GM04504 (cell line): ENCODE data around the gene APOBEC3B.
"Not testable (repeated sequence)": the region's sequence is repeated elsewhere in the genome, so short reads cannot be mapped to it uniquely, and the experiment has no call there.

Experiments
- DNase-seq: peaks from one replicate; pipeline ENCODE4 v3.0.0-alpha.2; 2012; ENCODE audit warnings: low read depth

Gene APOBEC3B

GRCh38 chr22:38951734-38952133 lies 30.4 kb upstream of the APOBEC3B start:
- no peak for DNase-seq

DNA sequence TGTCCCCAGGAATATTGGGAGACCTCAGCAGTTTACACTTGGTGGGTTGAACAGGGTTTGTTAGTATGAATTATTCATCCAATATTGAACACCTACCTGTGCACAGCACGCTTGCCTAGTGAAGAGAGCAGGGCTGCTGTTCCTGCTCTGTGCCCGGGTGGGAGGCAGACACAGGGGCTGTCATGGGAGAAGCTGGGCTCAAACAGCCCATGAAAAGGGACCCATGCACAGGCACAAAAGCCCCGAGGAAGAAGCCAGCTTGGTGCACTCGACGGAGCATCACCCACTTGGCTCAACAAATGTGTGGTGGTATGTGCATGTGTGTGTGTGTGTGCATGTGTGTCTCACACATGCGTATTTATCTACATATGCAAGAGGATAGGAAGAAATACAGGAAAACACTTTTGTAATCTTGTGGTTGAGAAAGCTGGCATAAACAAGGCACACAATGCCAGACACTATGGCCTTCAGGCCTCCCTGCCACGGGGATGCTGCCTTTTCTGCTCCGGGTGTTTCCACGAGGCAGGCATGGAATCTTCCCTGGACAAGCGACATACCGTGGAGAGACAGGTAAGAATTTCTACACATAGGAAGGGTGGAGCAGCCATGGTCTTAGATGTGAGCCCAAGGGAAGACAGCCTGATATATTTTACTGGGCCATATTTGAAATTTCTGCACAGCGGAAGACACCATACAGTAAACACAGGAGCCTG lies 29.7 kb upstream of the APOBEC3B start:
- DNase-seq, result no peak

GRCh38 chr22:38953091-38953490 lies 29.1 kb upstream of the APOBEC3B start:
- DNase-seq, result no peak

GRCh38 chr22:38953577-38954413 lies 28.4 kb upstream of the APOBEC3B start:
- DNase-seq, result no peak

GRCh38 chr22:38954414-38955043 lies 27.6 kb upstream of the APOBEC3B start:
- DNase-seq, result no peak

- DNase-seq, result no peak
Measured at GRCh38 chr22:38955250-38955905, 26.8 kb upstream of the APOBEC3B start.

GRCh38 chr22:38955926-38956325 lies 26.2 kb upstream of the APOBEC3B start:
- DNase-seq, result no peak

DNA sequence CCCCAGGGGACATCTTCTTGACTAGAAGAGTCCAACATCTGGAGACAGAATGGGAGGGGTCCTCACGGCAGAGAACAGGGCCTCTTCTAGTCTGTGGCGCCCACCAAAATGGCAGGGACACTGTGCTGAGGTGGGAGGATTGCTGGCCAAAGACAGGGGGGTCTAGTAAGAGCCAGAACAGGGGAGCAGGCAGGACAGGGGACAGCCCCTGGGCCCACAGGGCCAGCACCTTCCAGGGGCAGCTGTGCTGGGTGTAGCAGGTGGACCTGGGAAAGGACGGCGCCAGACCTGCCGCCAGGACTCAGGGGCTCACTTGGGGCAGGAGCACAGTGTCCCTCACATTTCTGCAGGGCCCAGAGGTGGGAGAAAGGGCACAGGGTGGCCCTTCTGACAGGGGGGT lies 25.6 kb upstream of the APOBEC3B start:
- no peak for DNase-seq

- no peak for DNase-seq
Measured at GRCh38 chr22:38957046-38957770, 24.9 kb upstream of the APOBEC3B start, which contains the start of gene APOBEC3A. APOBEC3A (plus strand) TSS chr22:38957609; CDS start chr22:38957692, 83 bp downstream.

DNA sequence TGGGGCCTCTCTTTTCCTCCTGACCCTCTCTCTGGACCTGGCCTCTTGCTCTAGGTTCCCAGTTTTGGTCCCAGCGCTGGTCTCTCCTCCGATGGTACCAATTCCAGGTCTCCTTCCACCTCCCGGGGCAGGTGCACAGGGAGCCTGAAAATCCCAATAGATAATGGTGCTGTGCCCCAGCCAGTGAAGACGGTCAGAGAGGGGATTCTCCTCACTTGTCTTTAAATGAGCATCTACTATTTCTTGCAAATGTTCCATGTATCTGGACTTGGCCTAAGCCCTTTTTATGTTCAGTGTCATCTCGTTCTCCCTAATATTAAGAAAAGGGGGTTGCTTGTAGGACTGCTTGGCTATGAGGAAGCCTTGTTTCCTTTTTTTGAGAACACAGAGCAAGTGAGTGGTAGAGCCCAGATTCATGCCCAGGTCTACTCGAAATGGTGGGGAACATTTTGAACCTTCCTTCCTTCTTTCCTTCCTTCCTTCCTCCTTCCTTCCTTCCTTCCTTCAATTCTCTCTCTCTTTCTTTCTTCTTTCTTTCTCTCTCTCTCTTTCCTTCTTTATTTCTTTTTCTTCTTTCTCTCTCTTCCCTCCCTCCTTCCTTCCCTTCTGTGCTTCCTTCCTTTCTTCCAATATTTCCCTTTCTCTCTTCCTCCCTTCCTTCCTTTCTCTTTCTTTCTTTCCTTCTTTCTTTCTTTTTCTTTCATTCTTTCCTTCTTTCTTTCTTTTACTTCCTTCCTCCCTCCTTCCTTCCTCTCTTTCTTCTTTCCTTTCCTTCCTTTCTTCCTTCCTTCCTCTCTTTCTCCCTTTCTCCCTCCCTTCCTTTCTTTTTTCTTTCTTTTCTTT lies 24.1 kb upstream of the APOBEC3B start:
- DNase-seq, result no peak

- DNase-seq, result not testable (repeated sequence)
Measured at GRCh38 chr22:38958651-38958943, 23.6 kb upstream of the APOBEC3B start.

DNA sequence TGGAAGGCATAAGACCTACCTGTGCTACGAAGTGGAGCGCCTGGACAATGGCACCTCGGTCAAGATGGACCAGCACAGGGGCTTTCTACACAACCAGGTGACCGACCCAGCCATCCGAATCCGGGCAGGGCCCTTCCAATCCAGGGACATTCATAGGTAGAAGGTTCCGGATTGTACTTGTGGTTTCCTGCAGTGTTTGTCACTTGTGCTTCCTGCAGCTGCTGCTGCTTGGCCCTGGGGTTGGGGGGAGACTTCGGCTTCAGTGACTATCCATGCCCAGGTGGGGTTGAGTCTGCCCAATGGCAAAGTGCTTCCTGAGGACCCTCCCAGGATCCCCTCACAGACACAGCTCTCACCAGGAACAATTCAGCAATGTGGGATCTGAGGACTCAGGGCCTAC lies 22.6 kb upstream of the APOBEC3B start:
- DNase-seq, result no peak

- DNase-seq, result not testable (repeated sequence)
Measured at GRCh38 chr22:38960673-38961072, 21.5 kb upstream of the APOBEC3B start.

GRCh38 chr22:38963291-38963738 lies 18.8 kb upstream of the APOBEC3B start:
- not testable (repeated sequence) for DNase-seq

- DNase-seq, result no peak
Measured at GRCh38 chr22:38963872-38964271, 18.3 kb upstream of the APOBEC3B start.

DNA sequence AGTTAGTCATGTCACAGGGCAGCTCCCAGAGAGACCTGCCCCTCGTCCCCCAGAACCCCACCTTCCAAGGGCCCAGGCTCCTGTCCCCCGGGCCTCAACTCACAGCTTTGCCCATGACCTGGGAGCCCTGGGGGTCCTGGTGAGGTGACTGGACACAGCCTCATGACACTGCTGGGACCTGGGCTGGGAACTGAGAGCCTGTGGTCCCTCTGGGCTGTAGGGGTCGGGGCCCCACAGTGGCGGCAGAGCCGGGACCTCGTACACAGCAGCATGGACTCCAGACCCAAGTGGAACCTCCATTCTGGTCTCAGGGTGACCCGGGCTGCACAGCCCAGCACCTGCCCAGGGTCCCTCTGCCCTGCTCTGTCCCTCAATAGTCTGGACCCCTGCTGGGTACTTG lies 17.8 kb upstream of the APOBEC3B start:
- no peak for DNase-seq

- no peak for DNase-seq
Measured at GRCh38 chr22:38964989-38965388, 17.2 kb upstream of the APOBEC3B start.

GRCh38 chr22:38965614-38966379 lies 16.4 kb upstream of the APOBEC3B start:
- DNase-seq, result no peak

DNA sequence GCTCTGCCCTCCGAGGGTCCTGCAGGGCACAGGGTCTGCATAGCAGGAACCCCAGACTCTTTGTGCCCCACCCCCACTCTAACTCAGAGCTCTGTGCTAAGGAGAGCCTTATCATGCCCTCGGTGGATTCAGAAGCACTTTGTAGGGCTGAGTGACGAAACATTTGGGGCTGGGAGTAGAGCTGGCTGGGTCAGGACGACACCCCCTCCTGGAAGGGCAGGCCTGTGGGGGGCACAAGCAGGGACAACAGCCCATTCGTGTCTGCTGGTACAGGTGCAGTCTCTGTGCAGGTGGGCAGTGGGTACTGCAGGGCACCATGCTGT lies 15.8 kb upstream of the APOBEC3B start:
- no peak for DNase-seq

DNA sequence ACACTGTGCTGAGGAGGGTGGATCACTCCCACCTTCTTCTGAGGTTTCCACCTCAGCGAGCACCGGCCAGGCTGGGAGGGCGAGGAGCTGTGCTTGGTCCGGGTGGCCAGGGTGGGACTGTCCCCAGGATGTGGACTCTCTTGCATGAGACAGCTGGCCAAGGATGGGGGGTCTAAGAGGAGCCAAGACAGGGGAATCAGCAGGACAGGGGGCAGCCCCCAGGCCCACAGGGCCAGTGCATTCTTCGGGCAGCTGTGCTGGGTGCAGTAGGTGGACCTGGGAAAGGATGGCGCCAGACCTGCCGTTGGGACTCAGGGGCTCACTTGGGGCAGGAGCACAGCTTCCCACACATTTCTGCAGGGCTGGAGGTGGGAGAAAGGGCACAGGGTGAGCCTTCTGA lies 15.2 kb upstream of the APOBEC3B start:
- DNase-seq, result no peak
